IgD-negative memory B cell (primary cell): ENCODE data around the gene NT5C1A. TPM values are rescaled to one million over a fixed set of nuclear protein-coding genes. Genes with fewer than 3 reads are reported as not detected.

Experiments
- H3K27ac Mint-ChIP-seq, 3 donors: one replicate each; pipeline ENCODE4 v1.8.0; 2020 to 2022; ENCODE audit warnings: mild to moderate bottlenecking in 3 of 3, mixed read lengths in 3 of 3, moderate library complexity in 1 of 3
- H3K27me3 Mint-ChIP-seq: one replicate; pipeline ENCODE4 v1.8.0; 2021; ENCODE audit warnings: mixed read lengths
- H3K36me3 Mint-ChIP-seq: one replicate; pipeline ENCODE4 v1.8.0; 2020; ENCODE audit warnings: mild to moderate bottlenecking, mixed read lengths
- H3K4me1 Mint-ChIP-seq, 3 donors: one replicate each; pipeline ENCODE4 v1.8.0; 2020 to 2022; ENCODE audit warnings: mixed read lengths in 3 of 3, mild to moderate bottlenecking in 1 of 3
- H3K4me3 Mint-ChIP-seq, 4 donors: one replicate each; pipeline ENCODE4 v1.8.0; 2020 to 2022; ENCODE audit warnings: mild to moderate bottlenecking in 4 of 4, mixed read lengths in 4 of 4, moderate library complexity in 3 of 4
- H3K9me3 Mint-ChIP-seq, 3 donors: one replicate each; pipeline ENCODE4 v1.8.0; 2020 to 2021; ENCODE audit warnings: mixed read lengths in 3 of 3, mild to moderate bottlenecking in 1 of 3
- polyA plus RNA-seq: library from polyadenylated mRNA; unstranded; fragments of 300-500 nt; fragmentation: Illumina TruSeq; gene quantifications from one replicate; pipeline ENCODE4 v1.2.3, GENCODE V29; 2021

Gene NT5C1A
- polyA plus RNA-seq, 1 donor from 2014 or later = not detected

- peaks cover 0 to 4% (median 0%) of the 10 kb centered on the region in 3 donors for H3K4me1 Mint-ChIP-seq
- no peak overlapping the region for H3K4me3 Mint-ChIP-seq
- no peak overlapping the region for H3K27ac Mint-ChIP-seq
- H3K9me3 Mint-ChIP-seq = no peaks in the 10 kb centered on the region
- no peaks in the 10 kb centered on the region for H3K36me3 Mint-ChIP-seq
- H3K27me3 Mint-ChIP-seq = peaks cover under 1% of the 10 kb centered on the region
Observed at GRCh38 chr1:39659110-39659509, 12.8 kb downstream of the NT5C1A start.

DNA sequence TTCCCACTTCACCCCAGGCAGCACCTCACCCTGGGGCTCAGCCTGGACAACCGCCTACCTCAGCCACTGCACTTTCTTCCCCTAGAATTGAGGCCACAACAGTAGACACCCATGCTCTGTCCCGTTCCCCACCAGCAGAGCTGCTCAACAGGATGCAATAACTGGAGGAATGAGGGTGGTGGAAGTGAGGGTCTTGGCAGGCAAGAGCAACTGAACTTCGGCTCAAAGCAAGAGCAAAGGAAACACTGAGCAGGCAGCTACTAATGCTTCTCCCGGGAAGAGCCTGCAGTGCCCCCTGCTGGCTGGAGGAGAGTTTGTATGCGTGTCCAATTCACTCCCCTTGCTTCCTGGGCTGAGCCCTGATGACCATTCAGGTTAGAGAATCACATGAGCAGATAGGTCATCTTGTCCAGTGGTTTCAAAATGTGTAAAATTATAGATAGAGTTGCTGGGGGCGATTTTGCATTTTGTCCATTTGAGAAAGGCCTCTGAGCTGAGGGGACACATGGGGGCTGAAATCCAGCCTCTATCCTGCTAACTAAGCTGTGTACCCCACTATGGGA, 13.9 kb downstream of the NT5C1A start:
- Mint-ChIP-seq H3K27ac (no peak overlapping the region), H3K4me1 (peaks cover 0 to 7% (median 5%) of the 10 kb centered on the region in 3 donors), H3K36me3 (no peaks in the 10 kb centered on the region), H3K9me3 (no peaks in the 10 kb centered on the region), H3K4me3 (no peak overlapping the region), H3K27me3 (peaks cover 7% of the 10 kb centered on the region)

- peak overlapping the region in 1 of 3 donors; percentile 24 for H3K27ac Mint-ChIP-seq
Observed at GRCh38 chr1:39657402-39657801, 14.5 kb downstream of the NT5C1A start.

GRCh38 chr1:39656391-39656790, 15.5 kb downstream of the NT5C1A start:
- Mint-ChIP-seq H3K36me3 (no peaks in the 10 kb centered on the region), H3K9me3 (no peaks in the 10 kb centered on the region), H3K27me3 (peaks cover 7% of the 10 kb centered on the region), H3K27ac (no peak overlapping the region), H3K4me1 (peaks cover 0 to 7% (median 5%) of the 10 kb centered on the region in 3 donors), H3K4me3 (no peak overlapping the region)

More at GRCh38 chr1:39657402-39657801, 14.5 kb downstream of the NT5C1A start:
- Mint-ChIP-seq H3K4me3 (no peak overlapping the region), H3K36me3 (no peaks in the 10 kb centered on the region), H3K9me3 (no peaks in the 10 kb centered on the region), H3K4me1 (peaks cover 0 to 7% (median 5%) of the 10 kb centered on the region in 3 donors), H3K27me3 (peaks cover 7% of the 10 kb centered on the region)

GRCh38 chr1:39655578-39656268, 16.2 kb downstream of the NT5C1A start:
- Mint-ChIP-seq H3K27ac (no peak overlapping the region), H3K36me3 (no peaks in the 10 kb centered on the region), H3K27me3 (peaks cover 7% of the 10 kb centered on the region), H3K4me3 (no peak overlapping the region), H3K4me1 (peaks cover 0 to 7% (median 5%) of the 10 kb centered on the region in 3 donors), H3K9me3 (no peaks in the 10 kb centered on the region)

DNA sequence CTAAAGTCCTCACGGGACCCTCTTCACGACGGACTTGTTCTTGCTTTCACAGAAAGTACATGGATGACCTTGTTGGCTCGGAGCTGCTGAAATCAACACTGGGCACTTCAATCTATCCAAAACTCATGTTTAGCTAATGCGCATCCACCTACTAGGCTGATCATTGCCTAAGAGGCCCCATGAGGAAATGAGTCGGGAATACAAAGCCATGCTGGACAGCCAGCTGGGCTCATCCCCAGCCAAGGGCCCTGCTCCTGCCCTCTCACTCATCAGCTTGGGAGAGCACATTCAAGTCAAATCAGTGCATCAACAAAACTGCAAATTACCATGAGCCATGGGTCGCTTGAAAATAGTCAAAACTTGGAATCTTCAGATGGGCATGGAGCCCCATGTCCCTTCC, 17.6 kb downstream of the NT5C1A start:
- no peaks in the 10 kb centered on the region for H3K9me3 Mint-ChIP-seq
- H3K4me1 Mint-ChIP-seq = peaks cover 0 to 7% (median 5%) of the 10 kb centered on the region in 3 donors
- no peak overlapping the region for H3K27ac Mint-ChIP-seq
- no peaks in the 10 kb centered on the region for H3K36me3 Mint-ChIP-seq
- peaks cover 8% of the 10 kb centered on the region for H3K27me3 Mint-ChIP-seq
- no peak overlapping the region for H3K4me3 Mint-ChIP-seq

- Mint-ChIP-seq H3K9me3 (no peaks in the 10 kb centered on the region), H3K36me3 (peaks cover 2% of the 10 kb centered on the region), H3K4me3 (no peak overlapping the region), H3K27me3 (peaks cover 8% of the 10 kb centered on the region), H3K4me1 (peaks cover 0 to 7% (median 5%) of the 10 kb centered on the region in 3 donors), H3K27ac (no peak overlapping the region)
Observed at GRCh38 chr1:39653546-39654031, 18.3 kb downstream of the NT5C1A start.

DNA sequence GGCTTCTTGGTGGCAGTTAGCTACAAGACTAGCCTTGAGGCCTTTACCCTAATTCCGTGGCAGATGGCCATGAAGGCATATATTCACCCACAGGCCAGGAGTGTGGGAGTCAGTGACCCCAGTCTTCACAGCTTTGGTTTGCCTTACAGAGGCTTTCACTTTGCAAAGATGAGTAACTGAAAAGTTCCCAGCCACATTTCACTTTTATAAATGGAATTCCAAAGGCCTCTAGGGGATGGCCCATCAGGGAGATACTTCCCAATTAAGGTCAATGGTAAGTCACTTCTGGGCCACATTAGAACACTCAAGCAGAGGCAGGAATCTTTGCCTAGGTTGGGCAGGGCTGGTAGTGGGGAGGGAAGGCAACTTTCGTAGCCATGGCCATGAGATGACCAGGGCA, 19.4 kb downstream of the NT5C1A start:
- H3K36me3 Mint-ChIP-seq = peaks cover 2% of the 10 kb centered on the region
- H3K9me3 Mint-ChIP-seq = no peaks in the 10 kb centered on the region

DNA sequence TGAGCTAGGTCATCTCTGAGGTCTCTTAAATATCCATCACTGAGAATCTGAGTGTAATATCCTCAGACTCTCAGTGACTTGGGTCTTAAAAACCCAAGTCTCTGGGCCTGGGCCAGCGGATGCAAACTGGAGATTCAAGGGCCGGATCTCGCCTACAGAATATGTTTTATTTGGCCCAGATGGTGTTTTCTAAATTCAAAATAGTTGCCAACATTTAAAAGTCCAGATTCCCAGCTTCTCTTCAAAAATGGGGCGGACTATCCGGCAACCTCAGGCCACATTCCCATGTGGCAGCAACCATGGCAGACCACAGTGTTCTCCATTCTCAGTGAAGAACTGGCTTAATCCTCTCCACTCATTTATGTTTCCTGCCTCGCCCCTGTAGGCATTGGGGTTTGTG, 19.8 kb downstream of the NT5C1A start:
- no peak overlapping the region for H3K4me3 Mint-ChIP-seq
- peaks cover 8% of the 10 kb centered on the region for H3K27me3 Mint-ChIP-seq
- no peaks in the 10 kb centered on the region for H3K9me3 Mint-ChIP-seq
- H3K4me1 Mint-ChIP-seq = peaks cover 0 to 5% (median 3%) of the 10 kb centered on the region in 3 donors
- peaks cover 2% of the 10 kb centered on the region for H3K36me3 Mint-ChIP-seq
- H3K27ac Mint-ChIP-seq = no peak overlapping the region

More for the DNA sequence above, 19.4 kb downstream of the NT5C1A start:
- H3K27ac Mint-ChIP-seq = no peak overlapping the region
- H3K4me1 Mint-ChIP-seq = peaks cover 0 to 5% (median 3%) of the 10 kb centered on the region in 3 donors
- H3K27me3 Mint-ChIP-seq = peaks cover 8% of the 10 kb centered on the region
- H3K4me3 Mint-ChIP-seq = no peak overlapping the region

DNA sequence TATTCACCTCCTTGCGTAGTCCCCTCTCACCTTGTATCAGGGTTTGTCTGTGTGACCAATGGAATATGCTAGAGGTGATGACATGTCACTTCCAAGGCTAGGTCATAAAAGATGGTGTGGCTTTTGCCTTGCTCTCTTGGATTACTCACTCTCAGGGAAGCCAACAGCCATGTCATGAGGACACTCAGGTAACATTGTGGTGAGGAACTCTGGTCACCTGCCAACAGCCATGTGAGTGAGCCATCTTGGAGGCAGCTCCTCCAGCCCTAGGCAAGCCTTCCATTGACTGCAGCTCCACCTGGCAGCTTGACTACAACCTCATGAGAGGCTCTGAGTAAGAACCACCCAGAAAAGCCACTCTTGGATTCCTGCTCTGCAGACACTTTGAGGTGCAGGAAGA, 21.5 kb downstream of the NT5C1A start:
- H3K36me3 Mint-ChIP-seq = peaks cover 2% of the 10 kb centered on the region
- H3K4me3 Mint-ChIP-seq = no peak overlapping the region
- H3K4me1 Mint-ChIP-seq = peaks cover 0 to 5% (median 3%) of the 10 kb centered on the region in 3 donors
- no peaks in the 10 kb centered on the region for H3K9me3 Mint-ChIP-seq
- H3K27ac Mint-ChIP-seq = no peak overlapping the region
- peaks cover 8% of the 10 kb centered on the region for H3K27me3 Mint-ChIP-seq

GRCh38 chr1:39649636-39650185, 22.2 kb downstream of the NT5C1A start:
- Mint-ChIP-seq H3K9me3 (no peaks in the 10 kb centered on the region), H3K4me1 (peaks cover 0 to 5% (median 3%) of the 10 kb centered on the region in 3 donors), H3K27me3 (peaks cover 8% of the 10 kb centered on the region), H3K4me3 (no peak overlapping the region), H3K27ac (no peak overlapping the region), H3K36me3 (peaks cover 2% of the 10 kb centered on the region)

- Mint-ChIP-seq H3K9me3 (no peaks in the 10 kb centered on the region), H3K4me3 (no peak overlapping the region), H3K36me3 (peaks cover 2% of the 10 kb centered on the region), H3K27me3 (peaks cover 1% of the 10 kb centered on the region), H3K4me1 (peaks cover 0 to 3% (median 2%) of the 10 kb centered on the region in 3 donors), H3K27ac (no peak overlapping the region)
Observed at GRCh38 chr1:39648496-39648895, 23.4 kb downstream of the NT5C1A start.

- H3K4me3 Mint-ChIP-seq = no peak overlapping the region
- H3K36me3 Mint-ChIP-seq = peaks cover 2% of the 10 kb centered on the region
- H3K9me3 Mint-ChIP-seq = peaks cover 0 to 4% (median 0%) of the 10 kb centered on the region in 3 donors
- peak overlapping the region in 1 of 3 donors; percentile 43 for H3K27ac Mint-ChIP-seq
- peaks cover 1% of the 10 kb centered on the region for H3K27me3 Mint-ChIP-seq
- H3K4me1 Mint-ChIP-seq = no peaks in the 10 kb centered on the region
Observed at GRCh38 chr1:39647247-39647646, 24.7 kb downstream of the NT5C1A start.

GRCh38 chr1:39646232-39647081, 25.4 kb downstream of the NT5C1A start:
- H3K27ac Mint-ChIP-seq = no peak overlapping the region
- H3K36me3 Mint-ChIP-seq = peaks cover 2% of the 10 kb centered on the region
- H3K27me3 Mint-ChIP-seq = peaks cover 1% of the 10 kb centered on the region
- no peak overlapping the region for H3K4me3 Mint-ChIP-seq
- no peaks in the 10 kb centered on the region for H3K4me1 Mint-ChIP-seq
- H3K9me3 Mint-ChIP-seq = peaks cover 0 to 4% (median 0%) of the 10 kb centered on the region in 3 donors
